Thyroid gland (tissue), 4 donors: Measurements from ENCODE around the gene TBX3. TPM values are rescaled to one million over a fixed set of nuclear protein-coding genes. Genes with fewer than 3 reads are reported as not detected.

Experiments
- DNase-seq, 2 donors: peaks; one replicate each; pipeline ENCODE4 v3.0.0-alpha.2; 2019
- H3K27ac ChIP-seq, 3 donors: fragments of 200-600 bp; sonication (generic); 1 replicate in 2 of 3; 2 replicates in 1 of 3; pipeline ENCODE4 v1.5.1; 2016 to 2019; ENCODE audit warnings: mild to moderate bottlenecking in 1 of 3, moderate library complexity in 1 of 3
- H3K27me3 ChIP-seq: fragments of 200-600 bp; sonication (generic); one replicate; pipeline ENCODE4 v1.5.1; 2019
- H3K36me3 ChIP-seq, 2 donors: fragments of 200-600 bp; sonication (generic); one replicate each; pipeline ENCODE4 v1.5.1; 2016 to 2019
- H3K4me1 ChIP-seq, 2 donors: fragments of 200-600 bp; sonication (generic); one replicate each; pipeline ENCODE4 v1.5.1; 2017 to 2019
- H3K4me3 ChIP-seq, 3 donors: fragments of 200-600 bp; sonication (generic); replicated peaks in 1 of 3; 1 replicate in 2 of 3; 2 replicates in 1 of 3; pipeline ENCODE4 v1.5.1; 2016; ENCODE audit warnings: mild to moderate bottlenecking in 1 of 3
- H3K9me3 ChIP-seq: fragments of 200-600 bp; sonication (generic); one replicate; pipeline ENCODE4 v1.5.1; 2017
- CTCF ChIP-seq, 6 experiments: fragments of 200-600 bp in 3 of 6; fragments of 450-650 bp in 3 of 6; sonication (generic) in 3 of 6; IDR thresholded peaks; one replicate each; pipeline ENCODE4 v1.5.1; 2016 to 2019; ENCODE audit warnings: antibody characterized with exemption in 6 of 6, mild to moderate bottlenecking in 2 of 6, inconsistent platforms in 1 of 6, moderate library complexity in 1 of 6
- POLR2A ChIP-seq, 2 donors: fragments of 450-650 bp; IDR thresholded peaks; one replicate each; pipeline ENCODE4 v1.6.1; 2017; ENCODE audit warnings: antibody characterized with exemption in 2 of 2, mild to moderate bottlenecking in 2 of 2, moderate library complexity in 1 of 2
- WGBS, 2 donors: methylation state at CpG; one replicate each; pipeline ENCODE4 v1.1.5; 2017; 5-methylcytosine and 5-hydroxymethylcytosine counted together
- intact Hi-C: fragments of 100-400 bp; cut with DNase I; formaldehyde crosslinking; loops from one replicate; pipeline ENCODE4 v1.15.1; 2023
- small RNA-seq: library from RNA; depleted of rRNA; stranded (forward); fragments of <200 nt; gene quantifications from one replicate; pipeline ENCODE3, GENCODE V24; 2016
- total RNA-seq, 4 donors: library from RNA; depleted of rRNA; stranded (reverse); fragments of >200 nt; gene quantifications; one replicate each; pipeline ENCODE4 v1.2.3, GENCODE V29; 2016

TBX3 gene
- total RNA-seq, 4 donors from 2014 or later: 104 to 258 (median 192) TPM

DNA sequence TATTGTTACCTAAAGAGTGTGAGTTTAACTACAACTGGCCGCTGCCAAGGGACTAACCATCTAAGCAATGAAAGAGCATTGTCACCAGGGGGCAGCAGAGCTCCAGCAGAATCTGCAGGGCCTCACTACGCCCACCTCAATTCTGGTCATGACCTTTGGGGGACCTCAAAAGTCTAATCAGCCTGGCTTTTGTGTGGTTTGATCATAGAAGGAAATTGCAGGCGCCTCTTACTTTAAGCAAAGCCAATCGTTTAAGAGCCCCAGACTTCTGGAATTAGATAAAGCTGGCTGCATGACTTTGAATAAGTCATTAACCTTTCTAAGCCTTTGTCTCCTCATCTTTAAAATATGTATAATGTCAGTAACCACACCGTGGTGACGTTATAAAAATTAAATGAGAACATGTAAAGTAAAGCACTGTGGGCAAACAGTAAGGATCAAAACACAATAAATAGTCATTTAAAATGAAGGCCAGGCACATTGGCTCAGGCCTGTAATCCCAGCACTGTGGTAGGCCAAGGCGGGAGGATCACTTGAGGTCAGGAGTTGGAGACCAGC lies 58.6 kb downstream of the TBX3 start:
- Histone ChIP-seq H3K9me3 (no peaks in the 10 kb centered on the region), H3K36me3 (no peaks in the 10 kb centered on the region), H3K4me1 (no peaks in the 10 kb centered on the region), H3K4me3 (no peak overlapping the region), H3K27me3 (no peaks in the 10 kb centered on the region), H3K27ac (no peak overlapping the region)
- peak; percentile 62 to 74 for DNase-seq
- intact Hi-C loops: loop anchor here (10.0 kb wide), 1 partner anchor 1289 kb away; no protein-coding TSS in a partner anchor
- WGBS, 2 donors: 56 to 61% methylated on average over 7 of the region's 7 CpGs
- TF ChIP-seq CTCF (IDR thresholded peaks at IDR 0.05) (peak; percentile 43 to 83 (median 72)), POLR2A (IDR thresholded peaks at IDR 0.05) (no peak)

DNA sequence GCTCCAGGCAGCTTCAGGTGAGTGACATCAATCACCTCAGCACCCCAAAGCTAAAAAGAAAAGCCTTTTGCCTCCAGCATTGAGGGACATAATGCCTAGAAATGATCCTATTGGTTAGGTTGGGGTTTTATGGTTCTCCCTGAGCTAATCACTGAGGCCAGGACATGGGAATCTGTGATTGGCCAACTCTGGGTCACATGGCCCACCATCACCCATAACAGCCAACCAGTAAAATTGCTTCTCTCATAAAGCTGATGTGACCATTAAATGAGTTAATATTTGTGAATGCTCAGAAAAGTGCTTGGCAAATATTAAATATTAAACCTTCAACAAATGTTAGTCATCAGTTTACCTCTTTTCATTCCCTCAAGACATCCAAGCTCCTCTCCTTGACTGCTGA lies 60.2 kb downstream of the TBX3 start:
- DNase-seq: no peak
- TF ChIP-seq POLR2A (IDR thresholded peaks at IDR 0.05): no peak
- no peaks in the 10 kb centered on the region for H3K36me3 ChIP-seq
- H3K27me3 ChIP-seq: no peaks in the 10 kb centered on the region
- H3K9me3 ChIP-seq: no peaks in the 10 kb centered on the region
- intact Hi-C loops: loop anchor here (10.0 kb wide), 1 partner anchor 1291 kb away; no protein-coding TSS in a partner anchor
- no peaks in the 10 kb centered on the region for H3K4me1 ChIP-seq
- no peak overlapping the region for H3K4me3 ChIP-seq
- H3K27ac ChIP-seq: no peak overlapping the region

Small RNAs within 50 kb of the gene (small RNA-seq; reads per million reads assigned to genes)
- not detected for gene RF00019
